GM06990 (cell line): ENCODE measurements around the gene PACRG.

ENCODE experiments used
- DNase-seq: peaks from one replicate; pipeline ENCODE4 v3.0.0-alpha.2; 2011; ENCODE audit not compliant: insufficient read length; ENCODE audit errors: extremely low read depth
- H3K27me3 ChIP-seq: replicated peaks from 2 replicates; pipeline ENCODE4 v1.6.0; 2011; ENCODE audit warnings: low read length; ENCODE audit not compliant: control insufficient read depth, insufficient read depth
- H3K36me3 ChIP-seq: 2 replicates; pipeline ENCODE4 v1.5.1; 2011; ENCODE audit warnings: low read length; ENCODE audit not compliant: control insufficient read depth, insufficient read depth
- H3K4me3 ChIP-seq: replicated peaks from 2 replicates; pipeline ENCODE4 v1.5.1; 2011; ENCODE audit warnings: low read depth, mild to moderate bottlenecking, control low read depth, low read length
- CTCF ChIP-seq: IDR thresholded peaks from 2 replicates; pipeline ENCODE4 v1.5.1; 2011; ENCODE audit warnings: low read length, control low read depth, mild to moderate bottlenecking, inconsistent platforms; ENCODE audit not compliant: insufficient read depth, poor library complexity, severe bottlenecking

PACRG gene

GRCh38 chr6:163078712-163079111 lies 350.9 kb downstream of the PACRG start:
- Histone ChIP-seq H3K27me3 (no peaks in the 10 kb centered on the region), H3K4me3 (no peak overlapping the region), H3K36me3 (no peaks in the 10 kb centered on the region)
- no peak for DNase-seq
- no peak for TF ChIP-seq CTCF

GRCh38 chr6:163080228-163080627 lies 352.5 kb downstream of the PACRG start:
- no peak for TF ChIP-seq CTCF
- Histone ChIP-seq H3K4me3 (no peak overlapping the region), H3K27me3 (no peaks in the 10 kb centered on the region), H3K36me3 (no peaks in the 10 kb centered on the region)
- DNase-seq, result no peak

GRCh38 chr6:163083141-163083540 lies 355.4 kb downstream of the PACRG start:
- Histone ChIP-seq H3K36me3 (no peaks in the 10 kb centered on the region), H3K4me3 (no peak overlapping the region), H3K27me3 (no peaks in the 10 kb centered on the region)
- DNase-seq, result no peak
- no peak for TF ChIP-seq CTCF

- no peak for TF ChIP-seq CTCF
- Histone ChIP-seq H3K36me3 (no peaks in the 10 kb centered on the region), H3K4me3 (no peak overlapping the region), H3K27me3 (no peaks in the 10 kb centered on the region)
- DNase-seq, result no peak
Observed at GRCh38 chr6:163085426-163085825, 357.7 kb downstream of the PACRG start.

GRCh38 chr6:163085861-163086623 lies 358.3 kb downstream of the PACRG start:
- no peak for TF ChIP-seq CTCF
- Histone ChIP-seq H3K4me3 (no peak overlapping the region), H3K27me3 (no peaks in the 10 kb centered on the region), H3K36me3 (no peaks in the 10 kb centered on the region)
- no peak for DNase-seq

- no peak for TF ChIP-seq CTCF
- DNase-seq, result no peak
- H3K36me3 ChIP-seq, result no peaks in the 10 kb centered on the region
- H3K27me3 ChIP-seq, result no peaks in the 10 kb centered on the region
- H3K4me3 ChIP-seq, result no peak overlapping the region
Observed at GRCh38 chr6:163086624-163086920, 358.8 kb downstream of the PACRG start.
